ENCODE measurements around the gene DPP4. TPM values are rescaled to one million over a fixed set of nuclear protein-coding genes. Genes with fewer than 3 reads are reported as not detected.

DPP4 gene
- total and polyA plus RNA-seq, 8 donors = 0.15 to 30.1 (median 2.4) TPM

GRCh38 chr2:162017233-162017632 lies 56.8 kb downstream of the DPP4 start:
- WGBS, 5 donors = 87 to 95% (median 92%) methylated on average over 3 of the region's 3 CpGs
- Histone ChIP-seq H3K4me3 (no peak overlapping the region), H3K9me3 (no peaks in the 10 kb centered on the region), H3K27me3 (no peaks in the 10 kb centered on the region), H3K4me1 (peaks cover 0 to 6% (median 0%) of the 10 kb centered on the region in 4 donors), H3K36me3 (no peaks in the 10 kb centered on the region), H3K27ac (no peak overlapping the region)
- TF ChIP-seq POLR2A (IDR thresholded peaks at IDR 0.05) = no peak
- TF ChIP-seq, protein P1, sequence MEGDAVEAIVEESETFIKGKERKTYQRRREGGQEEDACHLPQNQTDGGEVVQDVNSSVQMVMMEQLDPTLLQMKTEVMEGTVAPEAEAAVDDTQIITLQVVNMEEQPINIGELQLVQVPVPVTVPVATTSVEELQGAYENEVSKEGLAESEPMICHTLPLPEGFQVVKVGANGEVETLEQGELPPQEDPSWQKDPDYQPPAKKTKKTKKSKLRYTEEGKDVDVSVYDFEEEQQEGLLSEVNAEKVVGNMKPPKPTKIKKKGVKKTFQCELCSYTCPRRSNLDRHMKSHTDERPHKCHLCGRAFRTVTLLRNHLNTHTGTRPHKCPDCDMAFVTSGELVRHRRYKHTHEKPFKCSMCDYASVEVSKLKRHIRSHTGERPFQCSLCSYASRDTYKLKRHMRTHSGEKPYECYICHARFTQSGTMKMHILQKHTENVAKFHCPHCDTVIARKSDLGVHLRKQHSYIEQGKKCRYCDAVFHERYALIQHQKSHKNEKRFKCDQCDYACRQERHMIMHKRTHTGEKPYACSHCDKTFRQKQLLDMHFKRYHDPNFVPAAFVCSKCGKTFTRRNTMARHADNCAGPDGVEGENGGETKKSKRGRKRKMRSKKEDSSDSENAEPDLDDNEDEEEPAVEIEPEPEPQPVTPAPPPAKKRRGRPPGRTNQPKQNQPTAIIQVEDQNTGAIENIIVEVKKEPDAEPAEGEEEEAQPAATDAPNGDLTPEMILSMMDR (IDR thresholded peaks at IDR 0.05) = no peak
- no peak for TF ChIP-seq POLR2AphosphoS5 (IDR thresholded peaks at IDR 0.05)
- TF ChIP-seq EP300 (IDR thresholded peaks at IDR 0.05) = no peak
- intact Hi-C loops (cut with DNase I; ENCODE audit: low total_unique reads) = no loop called here
- no peak for DNase-seq

DNA sequence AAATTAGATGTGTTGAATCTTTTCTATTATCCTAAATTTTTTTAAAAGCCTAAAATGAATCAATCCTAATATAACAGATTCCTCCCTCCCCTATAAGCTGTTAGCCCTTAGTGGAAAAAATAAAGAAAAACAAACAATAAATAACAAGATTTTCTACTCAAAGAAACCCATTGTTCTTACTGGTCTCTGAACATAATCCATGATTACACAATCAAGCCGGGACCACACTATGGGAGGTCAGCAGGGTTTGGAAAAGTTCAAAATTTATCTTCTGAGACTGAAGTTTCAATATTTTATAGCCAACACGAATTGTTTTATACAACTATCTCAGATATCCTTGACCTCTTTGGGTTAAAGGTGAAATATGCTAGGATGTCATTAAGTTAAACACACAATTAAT lies 57.9 kb downstream of the DPP4 start:
- 31 to 52% (median 35%) methylated on average over 2 of the region's 2 CpGs for WGBS, 5 donors
- H3K4me3 ChIP-seq = no peak overlapping the region

DNA sequence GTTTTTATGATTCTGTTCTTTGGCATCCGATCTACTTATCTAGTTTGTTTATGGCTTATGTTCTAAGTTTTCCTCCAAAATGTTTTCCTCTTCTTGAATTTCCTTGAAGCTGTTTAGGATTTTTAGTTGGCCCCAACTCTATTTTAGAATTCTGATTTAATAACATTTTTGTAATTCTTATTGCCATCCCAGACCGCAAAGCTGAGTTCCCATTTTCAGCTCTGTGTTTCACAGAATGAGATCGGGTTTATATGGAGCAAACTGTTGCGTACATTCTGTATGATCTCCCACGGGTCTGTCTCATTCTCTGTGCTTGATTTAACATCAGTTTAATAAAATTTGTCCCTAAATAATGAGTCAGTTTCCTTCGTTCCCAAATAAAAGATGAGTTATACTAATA lies 59.3 kb downstream of the DPP4 start:
- TF ChIP-seq POLR2AphosphoS5 (IDR thresholded peaks at IDR 0.05) = no peak
- TF ChIP-seq, protein P1 (IDR thresholded peaks at IDR 0.05) = no peak
- TF ChIP-seq EP300 (IDR thresholded peaks at IDR 0.05) = no peak
- TF ChIP-seq POLR2A (IDR thresholded peaks at IDR 0.05) = no peak
- Histone ChIP-seq H3K4me1 (peaks cover 0 to 6% (median 0%) of the 10 kb centered on the region in 4 donors), H3K36me3 (no peaks in the 10 kb centered on the region), H3K27me3 (no peaks in the 10 kb centered on the region), H3K4me3 (no peak overlapping the region), H3K9me3 (no peaks in the 10 kb centered on the region), H3K27ac (no peak overlapping the region)
- WGBS, 5 donors = 70 to 79% (median 78%) methylated on average over 6 of the region's 6 CpGs
- no peak for DNase-seq
- intact Hi-C loops (cut with DNase I; ENCODE audit: low total_unique reads) = no loop called here

More for the DNA sequence above, 57.9 kb downstream of the DPP4 start:
- intact Hi-C loops (cut with DNase I; ENCODE audit: low total_unique reads) = no loop called here
- Histone ChIP-seq H3K4me1 (peaks cover 0 to 6% (median 0%) of the 10 kb centered on the region in 4 donors), H3K27me3 (no peaks in the 10 kb centered on the region), H3K36me3 (no peaks in the 10 kb centered on the region), H3K9me3 (no peaks in the 10 kb centered on the region), H3K27ac (no peak overlapping the region)
- no peak for TF ChIP-seq POLR2A (IDR thresholded peaks at IDR 0.05)
- no peak for TF ChIP-seq POLR2AphosphoS5 (IDR thresholded peaks at IDR 0.05)
- no peak for TF ChIP-seq EP300 (IDR thresholded peaks at IDR 0.05)
- TF ChIP-seq, protein P1 (IDR thresholded peaks at IDR 0.05) = no peak
- no peak for DNase-seq

DNA sequence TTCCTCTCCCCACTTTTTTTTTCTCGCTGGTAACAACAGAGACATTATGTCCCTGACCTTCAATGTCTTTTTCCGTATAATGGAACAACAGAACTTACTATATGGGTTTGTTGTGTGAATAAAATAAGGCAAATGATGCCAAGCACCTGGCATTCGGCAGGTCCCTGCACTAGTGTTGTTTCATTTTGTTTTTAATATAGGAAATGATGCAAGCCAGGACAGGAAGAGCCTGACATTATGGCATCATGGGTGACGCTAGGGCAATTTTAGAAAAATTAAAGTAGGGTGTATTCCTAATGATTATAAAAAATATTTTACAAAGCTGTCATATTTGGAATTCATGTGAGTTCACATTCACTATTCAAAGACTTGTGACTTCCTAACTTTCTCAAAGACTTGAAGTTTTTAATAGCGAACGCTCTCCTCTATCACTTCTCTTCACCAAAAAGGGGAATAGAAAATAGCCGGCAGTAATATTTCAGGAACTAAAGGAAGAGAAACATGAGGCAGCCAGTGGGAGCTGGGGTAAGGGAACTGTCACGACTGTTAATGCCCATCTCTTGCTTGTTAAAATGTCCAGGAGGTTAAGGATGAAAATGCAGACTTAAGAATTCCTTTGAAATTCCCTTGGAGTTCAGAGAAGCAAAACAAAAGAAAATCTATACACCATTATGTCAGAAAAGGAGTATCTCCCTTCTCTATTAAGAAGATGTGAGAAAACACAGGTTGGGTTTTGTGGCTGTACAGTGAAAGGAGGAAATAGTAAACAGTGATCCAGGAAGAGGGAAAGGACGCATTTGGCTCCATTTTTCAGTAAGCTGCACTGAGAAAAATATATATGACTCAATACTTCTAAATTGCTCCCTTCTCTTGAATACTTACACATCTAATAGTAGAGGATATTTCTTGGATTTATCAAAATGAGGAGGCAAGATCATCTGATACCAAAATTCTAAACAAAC lies 60.2 kb downstream of the DPP4 start:
- WGBS, 5 donors = 74 to 82% (median 80%) methylated on average over 9 of the region's 9 CpGs
- no peak for DNase-seq
- Histone ChIP-seq H3K27me3 (no peaks in the 10 kb centered on the region), H3K9me3 (no peaks in the 10 kb centered on the region), H3K27ac (peak overlapping the region in 2 of 5 donors; percentile 11 to 49), H3K36me3 (no peaks in the 10 kb centered on the region), H3K4me3 (no peak overlapping the region), H3K4me1 (peaks cover 0 to 6% (median 0%) of the 10 kb centered on the region in 4 donors)
- TF ChIP-seq POLR2AphosphoS5 (IDR thresholded peaks at IDR 0.05) (no peak), POLR2A (IDR thresholded peaks at IDR 0.05) (no peak), EP300 (IDR thresholded peaks at IDR 0.05) (no peak)
- TF ChIP-seq, protein P1 (IDR thresholded peaks at IDR 0.05) = no peak
- intact Hi-C loops (cut with DNase I; ENCODE audit: low total_unique reads) = no loop called here
